ENCODE results near the gene GALR2.

- TF ChIP-seq SREBF2 (IDR thresholded peaks at IDR 0.05; ENCODE audit: low read length) (no peak), POLR2A (IDR thresholded peaks at IDR 0.05; ENCODE audit: low read depth, low read length) (no peak), YY1 (IDR thresholded peaks at IDR 0.05; ENCODE audit: low read depth, low read length) (no peak), EGR1 (IDR thresholded peaks at IDR 0.05; ENCODE audit: borderline replicate concordance in 1 of 2, low read depth in 2 of 2, low read length in 2 of 2) (no peak), GABPA (IDR thresholded peaks at IDR 0.05; ENCODE audit: low read depth) (no peak), ZNF24 (IDR thresholded peaks at IDR 0.05) (no peak), SKIL (IDR thresholded peaks at IDR 0.05; ENCODE audit: low read depth, poor library complexity, severe bottlenecking) (no peak), CBX5 (IDR thresholded peaks at IDR 0.05; ENCODE audit: low read depth) (no peak), BRCA1 (IDR thresholded peaks at IDR 0.05; ENCODE audit: low read depth, low read length) (no peak), GATAD2B (conservative IDR thresholded peaks at IDR 0.05; ENCODE audit: low read depth) (no peak), RAD21 (IDR thresholded peaks at IDR 0.05; ENCODE audit: insufficient read depth, low read depth, low read length) (no peak)
- TF ChIP-seq, protein P1, sequence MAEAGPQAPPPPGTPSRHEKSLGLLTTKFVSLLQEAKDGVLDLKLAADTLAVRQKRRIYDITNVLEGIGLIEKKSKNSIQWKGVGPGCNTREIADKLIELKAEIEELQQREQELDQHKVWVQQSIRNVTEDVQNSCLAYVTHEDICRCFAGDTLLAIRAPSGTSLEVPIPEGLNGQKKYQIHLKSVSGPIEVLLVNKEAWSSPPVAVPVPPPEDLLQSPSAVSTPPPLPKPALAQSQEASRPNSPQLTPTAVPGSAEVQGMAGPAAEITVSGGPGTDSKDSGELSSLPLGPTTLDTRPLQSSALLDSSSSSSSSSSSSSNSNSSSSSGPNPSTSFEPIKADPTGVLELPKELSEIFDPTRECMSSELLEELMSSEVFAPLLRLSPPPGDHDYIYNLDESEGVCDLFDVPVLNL (IDR thresholded peaks at IDR 0.05; ENCODE audit: low read depth, low read length) = no peak
- TF ChIP-seq, protein P2, sequence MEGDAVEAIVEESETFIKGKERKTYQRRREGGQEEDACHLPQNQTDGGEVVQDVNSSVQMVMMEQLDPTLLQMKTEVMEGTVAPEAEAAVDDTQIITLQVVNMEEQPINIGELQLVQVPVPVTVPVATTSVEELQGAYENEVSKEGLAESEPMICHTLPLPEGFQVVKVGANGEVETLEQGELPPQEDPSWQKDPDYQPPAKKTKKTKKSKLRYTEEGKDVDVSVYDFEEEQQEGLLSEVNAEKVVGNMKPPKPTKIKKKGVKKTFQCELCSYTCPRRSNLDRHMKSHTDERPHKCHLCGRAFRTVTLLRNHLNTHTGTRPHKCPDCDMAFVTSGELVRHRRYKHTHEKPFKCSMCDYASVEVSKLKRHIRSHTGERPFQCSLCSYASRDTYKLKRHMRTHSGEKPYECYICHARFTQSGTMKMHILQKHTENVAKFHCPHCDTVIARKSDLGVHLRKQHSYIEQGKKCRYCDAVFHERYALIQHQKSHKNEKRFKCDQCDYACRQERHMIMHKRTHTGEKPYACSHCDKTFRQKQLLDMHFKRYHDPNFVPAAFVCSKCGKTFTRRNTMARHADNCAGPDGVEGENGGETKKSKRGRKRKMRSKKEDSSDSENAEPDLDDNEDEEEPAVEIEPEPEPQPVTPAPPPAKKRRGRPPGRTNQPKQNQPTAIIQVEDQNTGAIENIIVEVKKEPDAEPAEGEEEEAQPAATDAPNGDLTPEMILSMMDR (IDR thresholded peaks at IDR 0.05 in 2 of 3, conservative IDR thresholded peaks at IDR 0.05 in 1 of 3; ENCODE audit: control insufficient read depth in 2 of 3, extremely low read depth in 1 of 3, insufficient read depth in 1 of 3, low read depth in 3 of 3, low read length in 3 of 3) = no peak
Observed at GRCh38 chr17:76051561-76051960, 23.0 kb upstream of the GALR2 start.

Measured in GM12878 (cell line).